ENCODE results near the gene DNAJB7. TPM values are rescaled to one million over a fixed set of nuclear protein-coding genes. Genes with fewer than 3 reads are reported as not detected.

DNAJB7 gene
- total RNA-seq, 1 experiment from 2014 or later = not detected

GRCh38 chr22:40818747-40819598 lies 42.9 kb downstream of the DNAJB7 start, which contains the start of gene SLC25A17:
TSS of gene SLC25A17 (minus strand) at chr22:40819346. CDS start at chr22:40819248, 98 bp downstream.
- intact Hi-C loops (cut with micrococcal nuclease) = no loop called here
- Histone ChIP-seq H3K27ac (ENCODE audit: low read length) (peak within 1 kb of the TSS; percentile 66), H3K27me3 (ENCODE audit: low read length) (no peaks in the 10 kb centered on the region), H3K36me3 (ENCODE audit: low read depth, low read length) (peaks cover 8% of the 10 kb centered on the region; the same call in 1 of the 2 replicates), H3K9me2 (replicated peaks; ENCODE audit: low read length) (no peaks in the 10 kb centered on the region), H3K4me3 (ENCODE audit: low read length) (peak within 1 kb of the TSS; percentile 94), H3K9me3 (ENCODE audit: low read length) (no peaks in the 10 kb centered on the region), H2AFZ (ENCODE audit: low read length) (peak within 1 kb of the TSS; percentile 98), H3K79me2 (ENCODE audit: low read length) (peaks cover 45% of the 10 kb centered on the region), H3K4me2 (ENCODE audit: low read length) (peak within 1 kb of the TSS; percentile 98), H3K4me1 (ENCODE audit: insufficient read depth, low read length) (peaks cover 21% of the 10 kb centered on the region), H3F3A (ENCODE audit: low read length, unreplicated experiment) (peaks cover 4% of the 10 kb centered on the region), H3K9ac (ENCODE audit: low read length) (peak within 1 kb of the TSS; percentile 93), H4K20me1 (ENCODE audit: low read length) (no peaks in the 10 kb centered on the region)
- TF ChIP-seq EZH2phosphoT487 (IDR thresholded peaks at IDR 0.05; ENCODE audit: borderline replicate concordance, low read length) (no peak), CTCF (conservative IDR thresholded peaks at IDR 0.05; ENCODE audit: low read depth, low read length) (peak; percentile 37; the same call in 1 of the 2 replicates), EZH2 (IDR thresholded peaks at IDR 0.05; ENCODE audit: low read length, unreplicated experiment) (no peak)
- BruUV-seq (replicated peaks) = TSS peak; percentile 45
- ChIA-PET CTCF (no interaction called here), POLR2A (ENCODE audit: unreplicated experiment) (interaction anchor here (0.6 to 1.0 kb wide), 3 partner anchors 132 to 182 kb away, joined by 3 to 4 read pairs (median 3); partner anchors contain the start of gene RBX1)
- DNase-seq (peak; percentile 79), ATAC-seq (peak; percentile 97)

- peak; percentile 3 for DNase-seq
- peaks cover 52% of the 10 kb centered on the region for H3K79me2 ChIP-seq (ENCODE audit: low read length)
- POLR2A ChIA-PET (ENCODE audit: unreplicated experiment) = no interaction called here
- peaks cover under 1% of the 10 kb centered on the region; the same call in 1 of the 2 replicates for H3K36me3 ChIP-seq (ENCODE audit: low read depth, low read length)
- H3K9me3 ChIP-seq (ENCODE audit: low read length) = no peaks in the 10 kb centered on the region
- H3K27ac ChIP-seq (ENCODE audit: low read length) = no peak overlapping the region
- H3K4me2 ChIP-seq (ENCODE audit: low read length) = peak overlapping the region; percentile 96
- H3K27me3 ChIP-seq (ENCODE audit: low read length) = no peaks in the 10 kb centered on the region
- peaks cover 4% of the 10 kb centered on the region for H3F3A ChIP-seq (ENCODE audit: low read length, unreplicated experiment)
- no peaks in the 10 kb centered on the region for H3K9me2 ChIP-seq (replicated peaks; ENCODE audit: low read length)
- H3K9ac ChIP-seq (ENCODE audit: low read length) = peak overlapping the region; percentile 93
- H2AFZ ChIP-seq (ENCODE audit: low read length) = peak overlapping the region; percentile 98
- ATAC-seq = no peak
- TF ChIP-seq EZH2phosphoT487 (IDR thresholded peaks at IDR 0.05; ENCODE audit: borderline replicate concordance, low read length) (no peak), EZH2 (IDR thresholded peaks at IDR 0.05; ENCODE audit: low read length, unreplicated experiment) (no peak), CTCF (conservative IDR thresholded peaks at IDR 0.05; ENCODE audit: low read depth, low read length) (no peak)
- BruUV-seq (replicated peaks) = no TSS peak
- CTCF ChIA-PET = no interaction called here
- peaks cover 21% of the 10 kb centered on the region for H3K4me1 ChIP-seq (ENCODE audit: insufficient read depth, low read length)
- intact Hi-C loops (cut with micrococcal nuclease) = no loop called here
- H3K4me3 ChIP-seq (ENCODE audit: low read length) = peak overlapping the region; percentile 94
- H4K20me1 ChIP-seq (ENCODE audit: low read length) = no peaks in the 10 kb centered on the region
Measured at GRCh38 chr22:40818192-40818746, 43.6 kb downstream of the DNAJB7 start.

Data from PC-3 (cell line).